IMR-90 (cell line): ENCODE measurements around the gene B2M. TPM values are rescaled to one million over a fixed set of nuclear protein-coding genes. Genes with fewer than 3 reads are reported as not detected.

Experiments
- ATAC-seq: fragments of 200-7000 bp; cut with Tn5 transposase; 2 replicates; pipeline ENCODE4 v1.9.1; 2020; ENCODE audit warnings: low read depth, mild to moderate bottlenecking, moderate library complexity
- BruUV-seq: library from RNA; stranded (reverse); fragments of 400-500 nt; replicated peaks from 2 replicates; lab custom pipeline; 2021; lab: Mats Ljungman, UMichigan
- CTCF ChIA-PET: fragments of 300-600 bp; formaldehyde crosslinking; extraction: SDS; loops from one replicate; lab custom pipeline; 2021; ENCODE audit warnings: antibody characterized with exemption; lab: Yijun Ruan, JAX
- POLR2A ChIA-PET: fragments of 300-600 bp; sonication (Branson Sonifier 250); formaldehyde crosslinking; loops from one replicate; lab custom pipeline; 2022; ENCODE audit warnings: antibody characterized with exemption; ENCODE audit not compliant: unreplicated experiment; lab: Charles Lee
- DNase-seq: peaks from one replicate; pipeline ENCODE4 v3.0.0; 2013
- H2AFZ ChIP-seq: replicated peaks from 2 replicates; pipeline ENCODE3; 2013; ENCODE audit warnings: low read length, mild to moderate bottlenecking; ENCODE audit not compliant: poor library complexity
- H2AK5ac ChIP-seq: 2 replicates; pipeline ENCODE4 v1.6.1; 2013; ENCODE audit warnings: low read depth, low read length, inconsistent platforms
- H2AK9ac ChIP-seq: replicated peaks from 2 replicates; pipeline ENCODE3; 2013; ENCODE audit warnings: mild to moderate bottlenecking, low read depth, low read length, moderate library complexity; ENCODE audit not compliant: poor library complexity
- H2BK120ac ChIP-seq: 2 replicates; pipeline ENCODE4 v1.6.1; 2013; ENCODE audit warnings: low read depth, low read length, inconsistent platforms
- H2BK15ac ChIP-seq: 3 replicates; pipeline ENCODE4 v1.6.1; 2013; ENCODE audit warnings: low read depth, low read length, inconsistent platforms
- H2BK20ac ChIP-seq: 2 replicates; pipeline ENCODE4 v1.6.1; 2013; ENCODE audit warnings: low read depth, mild to moderate bottlenecking, inconsistent platforms, low read length, moderate library complexity
- H2BK5ac ChIP-seq: 2 replicates; pipeline ENCODE4 v1.6.1; 2013; ENCODE audit warnings: mild to moderate bottlenecking, low read depth, low read length, inconsistent platforms; ENCODE audit not compliant: poor library complexity, severe bottlenecking
- H3K14ac ChIP-seq: replicated peaks from 2 replicates; pipeline ENCODE4 v1.6.1; 2013; ENCODE audit warnings: low read depth, low read length, inconsistent platforms
- H3K18ac ChIP-seq: 2 replicates; pipeline ENCODE4 v1.6.1; 2013; ENCODE audit warnings: low read depth, low read length, control low read depth
- H3K23ac ChIP-seq: 2 replicates; pipeline ENCODE4 v1.6.1; 2013; ENCODE audit warnings: low read depth, low read length, inconsistent platforms
- H3K27ac ChIP-seq: 2 replicates; pipeline ENCODE4 v1.5.1; 2013; ENCODE audit warnings: mild to moderate bottlenecking, control low read depth, low read length; ENCODE audit not compliant: insufficient read depth
- H3K27me3 ChIP-seq: 2 replicates; pipeline ENCODE4 v1.6.1; 2013; ENCODE audit warnings: low read length; ENCODE audit not compliant: control insufficient read depth, insufficient read depth
- H3K36me3 ChIP-seq: 2 replicates; pipeline ENCODE4 v1.6.1; 2013; ENCODE audit warnings: low read length, mixed read lengths; ENCODE audit not compliant: control insufficient read depth, insufficient read depth
- H3K4ac ChIP-seq: 2 replicates; pipeline ENCODE4 v1.6.1; 2013; ENCODE audit warnings: low read depth, low read length, inconsistent platforms
- H3K4me1 ChIP-seq: 2 replicates; pipeline ENCODE4 v1.6.1; 2013; ENCODE audit warnings: low read length, mixed read lengths; ENCODE audit not compliant: control insufficient read depth, insufficient read depth
- H3K4me2 ChIP-seq: 2 replicates; pipeline ENCODE4 v1.6.1; 2013; ENCODE audit warnings: low read depth, mild to moderate bottlenecking, control low read depth, low read length, moderate library complexity
- H3K4me3 ChIP-seq: 2 replicates; pipeline ENCODE4 v1.5.1; 2013; ENCODE audit warnings: low read depth, mild to moderate bottlenecking, control low read depth, low read length, moderate library complexity; ENCODE audit not compliant: insufficient read depth
- H3K56ac ChIP-seq: 2 replicates; pipeline ENCODE4 v1.6.1; 2013; ENCODE audit warnings: low read length, inconsistent platforms; ENCODE audit not compliant: insufficient read depth; ENCODE audit errors: extremely low read depth
- H3K79me1 ChIP-seq, 2 experiments: 2 replicates each; pipeline ENCODE4 v1.6.1; 2013; ENCODE audit warnings: low read length in 2 of 2, inconsistent platforms in 1 of 2, low read depth in 1 of 2
- H3K9ac ChIP-seq: 2 replicates; pipeline ENCODE4 v1.6.1; 2013; ENCODE audit warnings: low read depth, low read length, control low read depth
- H3K9me1 ChIP-seq: 2 replicates; pipeline ENCODE4 v1.6.1; 2013; ENCODE audit warnings: low read length, inconsistent platforms; ENCODE audit not compliant: insufficient read depth
- H3K9me3 ChIP-seq: 2 replicates; pipeline ENCODE4 v1.6.1; 2013; ENCODE audit warnings: low read length; ENCODE audit not compliant: control insufficient read depth, insufficient read depth
- H4K20me1 ChIP-seq: 2 replicates; pipeline ENCODE4 v1.6.1; 2013; ENCODE audit warnings: low read length, inconsistent platforms; ENCODE audit not compliant: insufficient read depth
- H4K5ac ChIP-seq: 2 replicates; pipeline ENCODE4 v1.6.1; 2013; ENCODE audit warnings: mild to moderate bottlenecking, low read depth, low read length, control low read depth
- H4K8ac ChIP-seq, 2 experiments: 2 replicates each; pipeline ENCODE4 v1.6.1; 2013; ENCODE audit warnings: low read depth in 2 of 2, low read length in 2 of 2, control low read depth in 1 of 2, inconsistent platforms in 1 of 2
- H4K91ac ChIP-seq: 2 replicates; pipeline ENCODE4 v1.6.1; 2013; ENCODE audit warnings: low read depth, low read length, inconsistent platforms; ENCODE audit not compliant: insufficient read depth
- BHLHE40 ChIP-seq: fragments of 150-350 bp; IDR thresholded peaks from 2 replicates; pipeline ENCODE4 v1.6.1; 2016; ENCODE audit warnings: mild to moderate bottlenecking, low read depth, low read length
- CEBPB ChIP-seq: IDR thresholded peaks from 2 replicates; pipeline ENCODE4 v1.6.1; 2012; ENCODE audit warnings: low read depth, low read length, improper control_type of control experiment
- CHD1 ChIP-seq: IDR thresholded peaks from 2 replicates; pipeline ENCODE4 v1.6.1; 2012; ENCODE audit warnings: low read depth, low read length, improper control_type of control experiment
- CTCF ChIP-seq: conservative IDR thresholded peaks from 2 replicates; pipeline ENCODE4 v1.5.1; 2012; ENCODE audit warnings: mild to moderate bottlenecking, low read depth, low read length, improper control_type of control experiment
- FOS ChIP-seq: fragments of 150-350 bp; IDR thresholded peaks from 2 replicates; pipeline ENCODE4 v1.6.1; 2016; ENCODE audit warnings: low read depth, low read length
- MAFK ChIP-seq: IDR thresholded peaks from 2 replicates; pipeline ENCODE4 v1.6.1; 2012; ENCODE audit warnings: low read depth, low read length, improper control_type of control experiment
- MAZ ChIP-seq: IDR thresholded peaks from 2 replicates; pipeline ENCODE4 v1.6.1; 2012; ENCODE audit warnings: low read depth, mild to moderate bottlenecking, low read length, improper control_type of control experiment, moderate library complexity, borderline replicate concordance
- MXI1 ChIP-seq: IDR thresholded peaks from 2 replicates; pipeline ENCODE4 v1.6.1; 2012; ENCODE audit warnings: low read depth, mild to moderate bottlenecking, low read length, moderate library complexity, borderline replicate concordance
- NFE2L2 ChIP-seq: fragments of 150-350 bp; IDR thresholded peaks from 2 replicates; pipeline ENCODE4 v1.6.1; 2016; ENCODE audit warnings: low read depth, mild to moderate bottlenecking, low read length
- POLR2A ChIP-seq: IDR thresholded peaks from 2 replicates; pipeline ENCODE4 v1.6.1; 2012; ENCODE audit warnings: mild to moderate bottlenecking, low read depth, low read length
- RAD21 ChIP-seq: IDR thresholded peaks from 2 replicates; pipeline ENCODE4 v1.6.1; 2012; ENCODE audit warnings: low read length, improper control_type of control experiment
- RCOR1 ChIP-seq: IDR thresholded peaks from 2 replicates; pipeline ENCODE4 v1.6.1; 2012; ENCODE audit warnings: mild to moderate bottlenecking, low read length, improper control_type of control experiment; ENCODE audit not compliant: insufficient replicate concordance
- RFX5 ChIP-seq: IDR thresholded peaks from 2 replicates; pipeline ENCODE4 v1.8.0; 2012; ENCODE audit warnings: low read depth, mild to moderate bottlenecking, low read length, moderate library complexity
- SMC3 ChIP-seq: fragments of 150-350 bp; IDR thresholded peaks from 2 replicates; pipeline ENCODE4 v1.6.1; 2016; ENCODE audit warnings: low read depth, mild to moderate bottlenecking, antibody characterized with exemption, low read length, moderate library complexity
- USF2 ChIP-seq: fragments of 150-350 bp; IDR thresholded peaks from 2 replicates; pipeline ENCODE4 v1.6.1; 2017; ENCODE audit warnings: mild to moderate bottlenecking, antibody characterized with exemption, low read length, low read depth
- WGBS, 2 experiments: methylation state at CpG; one replicate each; pipeline versions ENCODE4 v1.1.5 to v1.1.7; 2013; ENCODE audit warnings: missing lambda C conversion rate in 2 of 2; ENCODE audit not compliant: insufficient read length in 1 of 2; ENCODE audit errors: extremely low coverage in 2 of 2; 5-methylcytosine and 5-hydroxymethylcytosine counted together
- dilution Hi-C: fragments of 300-500 bp; cut with HindIII; formaldehyde crosslinking; loops from one replicate; pipeline ENCODE4 v1.14.3; 2018; ENCODE audit warnings: low sequenced_read_pairs; ENCODE audit not compliant: unreplicated experiment
- in situ Hi-C: fragments of 300-500 bp; cut with MboI; formaldehyde crosslinking; loops from 3 replicates; pipeline ENCODE4 v1.14.3; 2019; ENCODE audit warnings: low sequenced_read_pairs, inconsistent platforms, mixed read lengths
- intact Hi-C: fragments of 100-400 bp; cut with micrococcal nuclease; formaldehyde crosslinking; loops from 2 replicates; pipeline ENCODE4 v1.10.0; 2022
- polyA plus RNA-seq, 3 experiments: library from polyadenylated mRNA; depleted of rRNA; stranded (reverse); fragments of >200 nt; gene quantifications; 2 replicates each; pipeline ENCODE4 v1.2.3, GENCODE V29; 2012; ENCODE audit warnings: low replicate concordance in 1 of 3
- total RNA-seq: library from RNA; depleted of rRNA; stranded (reverse); fragments of >200 nt; gene quantifications from 2 replicates; pipeline ENCODE4 v1.2.3, GENCODE V29; 2012
- TF ChIP-seq, protein P1 (sequence below): fragments of 150-350 bp; IDR thresholded peaks from 2 replicates; pipeline ENCODE4 v1.6.1; 2016; ENCODE audit warnings: low read depth, mild to moderate bottlenecking, low read length, moderate library complexity, borderline replicate concordance

Gene B2M
- total and polyA plus RNA-seq, 2 of the 4 experiments (the other 2 are of a cell fraction): 895 to 3,394 TPM

DNA sequence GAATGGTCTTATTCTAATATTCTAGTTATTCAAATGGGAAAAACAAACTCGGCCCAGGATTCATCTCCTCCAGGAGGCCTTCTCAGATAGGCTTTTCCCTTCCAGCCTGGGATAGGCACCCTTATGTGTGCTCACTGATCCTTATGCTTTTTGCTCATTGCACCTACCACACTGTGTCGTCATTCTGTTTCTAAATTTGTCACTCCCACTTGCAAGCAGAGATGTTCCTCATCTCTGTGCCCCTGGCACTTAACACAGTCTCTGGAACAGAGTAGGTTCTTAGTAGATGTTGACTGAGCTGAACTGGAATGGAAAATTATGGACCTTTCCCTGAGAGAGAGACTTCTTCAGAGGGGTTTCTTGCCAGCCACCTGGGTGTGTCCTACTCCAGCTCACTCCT lies 29.1 kb upstream of the B2M start:
- no peaks in the 10 kb centered on the region for H4K20me1 ChIP-seq
- peaks cover 17% of the 10 kb centered on the region for H3K27me3 ChIP-seq
- TF ChIP-seq SMC3 (no peak), RFX5 (no peak), RAD21 (no peak), MAZ (no peak), FOS (no peak), CHD1 (no peak), USF2 (no peak), BHLHE40 (no peak), CTCF (no peak), MXI1 (no peak), CEBPB (no peak), POLR2A (no peak), MAFK (no peak), RCOR1 (no peak), NFE2L2 (no peak)
- TF ChIP-seq, protein P1, sequence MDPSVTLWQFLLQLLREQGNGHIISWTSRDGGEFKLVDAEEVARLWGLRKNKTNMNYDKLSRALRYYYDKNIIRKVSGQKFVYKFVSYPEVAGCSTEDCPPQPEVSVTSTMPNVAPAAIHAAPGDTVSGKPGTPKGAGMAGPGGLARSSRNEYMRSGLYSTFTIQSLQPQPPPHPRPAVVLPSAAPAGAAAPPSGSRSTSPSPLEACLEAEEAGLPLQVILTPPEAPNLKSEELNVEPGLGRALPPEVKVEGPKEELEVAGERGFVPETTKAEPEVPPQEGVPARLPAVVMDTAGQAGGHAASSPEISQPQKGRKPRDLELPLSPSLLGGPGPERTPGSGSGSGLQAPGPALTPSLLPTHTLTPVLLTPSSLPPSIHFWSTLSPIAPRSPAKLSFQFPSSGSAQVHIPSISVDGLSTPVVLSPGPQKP: no peak
- H3K14ac ChIP-seq: no peak overlapping the region
- H3K9me1 ChIP-seq: no peaks in the 10 kb centered on the region
- POLR2A ChIA-PET: no interaction called here
- H3K4me1 ChIP-seq: no peaks in the 10 kb centered on the region
- no peak overlapping the region for H2AFZ ChIP-seq
- DNase-seq: no peak
- no peak overlapping the region for H4K8ac ChIP-seq
- H3K4ac ChIP-seq: no peak overlapping the region
- no CpG with 5 or more reads among the region's 2 CpGs for WGBS, 2 experiments
- H3K9me3 ChIP-seq: no peaks in the 10 kb centered on the region
- dilution Hi-C loops (no loop called here), intact Hi-C loops (no loop called here), in situ Hi-C loops (no loop called here)
- no peak overlapping the region for H3K9ac ChIP-seq
- no peak overlapping the region for H2BK5ac ChIP-seq
- H4K91ac ChIP-seq: no peak overlapping the region
- no peak overlapping the region for H3K4me3 ChIP-seq
- H3K18ac ChIP-seq: no peak overlapping the region
- no TSS peak for BruUV-seq
- H3K23ac ChIP-seq: no peak overlapping the region
- H3K36me3 ChIP-seq: no peaks in the 10 kb centered on the region
- H2BK120ac ChIP-seq: no peak overlapping the region
- CTCF ChIA-PET: no interaction called here
- H2AK9ac ChIP-seq: no peak overlapping the region
- H3K4me2 ChIP-seq: no peak overlapping the region
- no peak overlapping the region for H2BK20ac ChIP-seq
- H4K5ac ChIP-seq: no peak overlapping the region
- H2AK5ac ChIP-seq: no peak overlapping the region
- no peak overlapping the region for H2BK15ac ChIP-seq
- H3K56ac ChIP-seq: no peak overlapping the region
- H3K27ac ChIP-seq: no peak overlapping the region
- ATAC-seq: no peak
- H3K79me1 ChIP-seq: no peaks in the 10 kb centered on the region
